ENCODE measurements around the gene FNDC3A.
"Not testable (repeated sequence)": the region's sequence is repeated elsewhere in the genome, so short reads cannot be mapped to it uniquely, and the experiment has no call there.

The FNDC3A gene

GRCh38 chr13:49163162-49163561, 187.4 kb downstream of the FNDC3A start:
- not testable (repeated sequence) for DNase-seq

- DNase-seq, result no peak
These were observed 189.0 kb downstream of the FNDC3A start for GRCh38 chr13:49164712-49165111.

GRCh38 chr13:49165798-49166752, 190.4 kb downstream of the FNDC3A start:
- no peak for DNase-seq

GRCh38 chr13:49171359-49171758, 195.6 kb downstream of the FNDC3A start:
- no peak for DNase-seq

GRCh38 chr13:49183672-49184325, 208.1 kb downstream of the FNDC3A start:
- no peak for DNase-seq

DNA sequence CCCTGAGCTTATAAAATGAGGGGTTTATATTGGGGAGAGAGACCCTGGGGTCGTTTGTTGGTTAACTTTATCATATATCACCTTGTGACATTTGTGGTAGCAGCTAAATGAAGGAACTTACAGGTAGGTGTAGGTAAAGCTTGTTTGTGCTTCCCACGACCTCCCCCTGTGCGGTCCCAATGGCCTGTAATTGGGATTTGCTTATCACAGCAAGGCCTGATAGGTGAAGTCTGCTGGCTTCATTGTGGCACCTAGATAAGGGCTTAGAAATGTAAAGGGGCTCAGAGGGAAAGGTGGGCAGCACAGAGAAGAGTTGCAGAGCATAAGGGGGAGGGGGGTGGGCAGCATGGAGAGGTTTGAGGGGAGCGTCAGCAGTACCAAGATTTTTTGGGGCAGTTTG, 208.9 kb downstream of the FNDC3A start:
- no peak for DNase-seq

- no peak for DNase-seq
These were observed 209.6 kb downstream of the FNDC3A start for GRCh38 chr13:49185264-49185663.

DNA sequence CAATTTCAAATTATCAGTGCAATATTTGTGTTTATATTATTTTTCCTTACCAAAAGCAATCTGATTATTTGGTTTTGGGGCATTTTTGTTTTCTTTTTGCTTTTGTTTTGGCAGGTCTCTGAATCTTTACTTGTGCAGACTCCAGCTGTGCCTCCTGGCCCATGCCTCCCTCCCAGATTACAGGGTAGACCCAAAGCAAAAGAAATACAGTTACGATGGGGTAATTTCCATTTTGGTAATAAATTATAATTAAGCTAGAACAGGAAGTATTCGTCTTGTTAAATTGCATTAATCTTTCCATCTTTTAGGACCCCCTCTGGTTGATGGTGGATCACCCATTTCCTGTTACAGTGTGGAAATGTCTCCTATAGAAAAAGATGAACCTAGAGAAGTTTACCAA, 215.2 kb downstream of the FNDC3A start:
- no peak for DNase-seq

GRCh38 chr13:49206641-49207040, 230.9 kb downstream of the FNDC3A start:
- DNase-seq, result no peak

GRCh38 chr13:49208619-49209018, 232.9 kb downstream of the FNDC3A start:
- DNase-seq, result no peak

DNA sequence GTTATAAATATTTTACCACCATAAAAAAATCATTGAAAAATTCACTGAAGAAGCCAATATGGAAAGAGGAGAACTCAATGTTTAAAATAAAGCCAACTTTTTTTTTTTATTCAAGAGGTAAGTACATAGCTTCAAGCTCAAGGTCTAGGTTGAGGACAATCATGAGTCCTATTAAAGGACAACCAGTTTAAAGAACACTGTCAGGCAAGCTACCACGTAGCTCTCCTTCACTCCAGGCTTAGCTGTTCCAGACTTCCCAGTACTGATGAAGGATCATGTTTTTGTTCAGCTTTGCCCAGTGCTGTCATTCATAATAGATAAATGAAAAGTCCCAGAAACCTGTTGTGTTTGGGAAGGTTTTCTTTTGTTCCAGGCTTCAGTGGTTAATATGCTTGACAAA, 234.4 kb downstream of the FNDC3A start:
- DNase-seq, result no peak

DNA sequence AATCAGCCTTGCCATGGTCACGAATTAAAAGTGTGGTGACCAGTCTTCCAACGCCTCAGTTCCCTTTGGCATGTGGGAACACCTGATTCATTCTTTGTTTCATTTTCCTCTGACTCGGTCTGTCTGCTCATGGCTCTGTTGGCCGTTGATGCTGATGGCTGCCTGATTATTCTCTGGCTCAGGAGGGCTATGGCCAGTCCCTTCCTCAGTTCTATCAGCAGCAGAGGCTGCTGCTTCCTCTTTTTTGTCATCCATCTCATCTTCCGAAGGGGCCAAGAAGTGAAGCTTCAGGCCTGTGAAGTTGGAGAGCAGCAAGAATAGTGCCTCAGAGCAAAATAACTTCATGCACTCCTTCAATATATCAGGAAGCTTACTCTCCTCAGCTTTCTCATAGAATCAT, 235.0 kb downstream of the FNDC3A start:
- no peak for DNase-seq

- no peak for DNase-seq
These were observed 237.8 kb downstream of the FNDC3A start for GRCh38 chr13:49213539-49213938.

- no peak for DNase-seq
These were observed 238.5 kb downstream of the FNDC3A start for GRCh38 chr13:49213997-49214916.

- DNase-seq, result peak; percentile 58
These were observed 239.2 kb downstream of the FNDC3A start for GRCh38 chr13:49214917-49215376.

GRCh38 chr13:49216334-49216733, 240.6 kb downstream of the FNDC3A start:
- no peak for DNase-seq

GRCh38 chr13:49217962-49218492, 242.3 kb downstream of the FNDC3A start:
- no peak for DNase-seq

- no peak for DNase-seq
These were observed 242.9 kb downstream of the FNDC3A start for GRCh38 chr13:49218493-49219051.

DNA sequence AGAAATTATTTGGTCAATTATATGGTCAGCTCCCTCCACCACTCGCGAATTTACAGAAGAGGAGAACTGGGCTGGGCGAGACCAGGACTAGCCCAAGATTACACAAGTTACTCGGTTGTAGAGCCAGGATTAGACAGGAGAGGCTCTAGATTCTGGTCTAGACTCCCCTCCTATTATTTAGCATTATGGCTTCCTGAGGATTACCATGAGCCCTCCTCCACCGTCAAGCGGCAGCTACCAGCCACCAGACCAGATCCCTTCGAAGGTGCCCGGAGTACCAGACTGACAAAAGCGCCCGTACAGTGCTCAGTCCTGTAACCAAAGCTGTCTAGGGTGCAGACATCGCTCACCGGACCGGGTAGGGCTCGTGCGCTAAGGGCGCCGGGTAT, 243.9 kb downstream of the FNDC3A start:
- DNase-seq, result no peak

DNA sequence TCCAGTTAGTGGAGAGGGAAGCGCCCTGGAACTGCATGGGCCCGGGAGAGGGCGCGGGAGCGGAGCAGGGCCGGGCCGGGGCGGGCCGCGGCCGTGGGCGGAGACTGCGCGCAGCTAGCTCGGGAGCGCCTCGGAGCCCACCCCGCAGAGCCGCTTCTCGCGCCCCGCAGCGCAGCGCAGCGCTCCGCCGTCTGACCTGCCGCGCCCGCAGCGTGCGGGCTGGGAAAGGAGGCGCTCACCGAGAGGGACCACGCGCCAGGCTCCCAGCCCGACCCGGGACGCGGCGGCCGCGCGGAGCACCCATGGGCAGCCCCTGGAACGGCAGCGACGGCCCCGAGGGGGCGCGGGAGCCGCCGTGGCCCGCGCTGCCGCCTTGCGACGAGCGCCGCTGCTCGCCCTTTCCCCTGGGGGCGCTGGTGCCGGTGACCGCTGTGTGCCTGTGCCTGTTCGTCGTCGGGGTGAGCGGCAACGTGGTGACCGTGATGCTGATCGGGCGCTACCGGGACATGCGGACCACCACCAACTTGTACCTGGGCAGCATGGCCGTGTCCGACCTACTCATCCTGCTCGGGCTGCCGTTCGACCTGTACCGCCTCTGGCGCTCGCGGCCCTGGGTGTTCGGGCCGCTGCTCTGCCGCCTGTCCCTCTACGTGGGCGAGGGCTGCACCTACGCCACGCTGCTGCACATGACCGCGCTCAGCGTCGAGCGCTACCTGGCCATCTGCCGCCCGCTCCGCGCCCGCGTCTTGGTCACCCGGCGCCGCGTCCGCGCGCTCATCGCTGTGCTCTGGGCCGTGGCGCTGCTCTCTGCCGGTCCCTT, 244.5 kb downstream of the FNDC3A start, which contains the start of gene MLNR:
Gene MLNR (plus strand): TSS at position 303 of the 820 bp plus-strand sequence. CDS start 0 bp downstream, at position 303.
- peak; percentile 36 for DNase-seq

Measured in CD4-positive, alpha-beta T cell treated with Interleukin-6 for 4 hours (primary cell).